Measurements from ENCODE around the gene PPFIA1. TPM values are rescaled to one million over a fixed set of nuclear protein-coding genes. Genes with fewer than 3 reads are reported as not detected.

PPFIA1 gene
- total and polyA plus RNA-seq, 2 of the 8 experiments (the other 6 are each of a cell fraction or from before 2014, with no cell fraction given), result 44.3 to 73.5 TPM

GRCh38 chr11:70429724-70430521, 159.4 kb downstream of the PPFIA1 start:
- H2BK12ac ChIP-seq (ENCODE audit: low read depth, low read length), result no peak overlapping the region
- no peaks in the 10 kb centered on the region; the same call in none of the 2 replicates for H3K79me1 ChIP-seq (ENCODE audit: low read depth, low read length)
- H3K23me2 ChIP-seq (ENCODE audit: low read depth, low read length), result no peaks in the 10 kb centered on the region
- peaks cover 19 to 85% (median 73%) of the 10 kb centered on the region in 4 experiments for H3K36me3 ChIP-seq (ENCODE audit: control insufficient read depth in 2 of 4, insufficient read depth in 4 of 4, low read length in 3 of 4)
- no peak overlapping the region for H2BK120ac ChIP-seq (replicated peaks; ENCODE audit: low read depth, low read length)
- no peak overlapping the region for H3K23ac ChIP-seq (ENCODE audit: insufficient read length)
- H4K8ac ChIP-seq (ENCODE audit: extremely low read depth, insufficient read depth, low read length), result no peak overlapping the region; the same call in 1 of the 2 replicates
- no peak overlapping the region for H2BK15ac ChIP-seq (ENCODE audit: low read length)
- H3K27me3 ChIP-seq (replicated peaks in 1 of 4; ENCODE audit: control insufficient read depth in 3 of 4, extremely low read depth in 1 of 4, insufficient read depth in 3 of 4, low read length in 3 of 4), result no peaks in the 10 kb centered on the region
- no peak overlapping the region for H4K5ac ChIP-seq (ENCODE audit: insufficient read length, low read depth, low read length)
- H3K4me3 ChIP-seq (ENCODE audit: extremely low read depth in 1 of 4, insufficient read depth in 2 of 4, low read depth in 3 of 4, low read length in 4 of 4), result no peak overlapping the region
- no peak overlapping the region for H3K18ac ChIP-seq (ENCODE audit: extremely low read depth, low read length)
- H2AK5ac ChIP-seq (ENCODE audit: low read depth, low read length), result no peak overlapping the region
- H3K56ac ChIP-seq (replicated peaks; ENCODE audit: insufficient read length, low read depth, low read length), result no peak overlapping the region
- H3K4me1 ChIP-seq (replicated peaks in 1 of 4; ENCODE audit: control insufficient read depth in 3 of 4, insufficient read depth in 4 of 4, low read length in 3 of 4), result peaks cover 0 to 3% (median 0%) of the 10 kb centered on the region in 4 experiments; a peak in 1 of 7 replicates
- H4K20me1 ChIP-seq (replicated peaks in 1 of 2; ENCODE audit: control insufficient read depth in 1 of 2, insufficient read depth in 2 of 2, low read length in 2 of 2), result peaks cover 9 to 33% of the 10 kb centered on the region in 2 experiments
- FAIRE-seq (no peak), DNase-seq (ENCODE audit: low read depth in 1 of 2, low spot score in 2 of 2) (no peak)
- no peak overlapping the region for H2AFZ ChIP-seq (ENCODE audit: low read length)
- no peak overlapping the region for H2BK5ac ChIP-seq (ENCODE audit: low read depth, low read length)
- no peak overlapping the region for H3K4me2 ChIP-seq (ENCODE audit: insufficient read depth in 1 of 2, low read depth in 2 of 2, low read length in 2 of 2)
- no peaks in the 10 kb centered on the region for H3K79me2 ChIP-seq (ENCODE audit: control insufficient read depth in 1 of 2, insufficient read depth in 2 of 2, low read length in 2 of 2)
- H2BK20ac ChIP-seq (ENCODE audit: low read length), result no peak overlapping the region
- no peak overlapping the region for H3K4ac ChIP-seq (replicated peaks; ENCODE audit: insufficient read length, low read depth, low read length)
- TF ChIP-seq CREB1 (IDR thresholded peaks at IDR 0.05) (no peak), ZNF274 (IDR thresholded peaks at IDR 0.05; ENCODE audit: borderline replicate concordance, extremely low read depth, low read length) (no peak), RAD21 (IDR thresholded peaks at IDR 0.05 in 1 of 2, conservative IDR thresholded peaks at IDR 0.05 in 1 of 2; ENCODE audit: low read depth in 2 of 2, low read length in 2 of 2) (no peak)
- ChIA-PET POLR2A (ENCODE audit: partially characterized antibody) (interaction anchor here (1.0 to 1.4 kb wide), 4 partner anchors 10 to 30 kb away, joined by 3 read pairs; no protein-coding TSS in a partner anchor), CTCF (ENCODE audit: partially characterized antibody) (interaction anchor here (1.1 to 1.3 kb wide), 3 partner anchors 19 to 37 kb away, joined by 3 read pairs; no protein-coding TSS in a partner anchor)
- 90% methylated on average over 11 of the region's 11 CpGs; no CpG with 5 or more reads in 1 of the 2 experiments for WGBS, 2 experiments (ENCODE audit: extremely low coverage in 1 of 2, insufficient coverage in 1 of 2, insufficient read length in 1 of 2, insufficient replicate concordance in 2 of 2, low coverage in 1 of 2, low lambda C conversion rate in 2 of 2, missing lambda C conversion rate in 1 of 2)
- no peaks in the 10 kb centered on the region for H3K9me3 ChIP-seq (ENCODE audit: insufficient read depth in 2 of 2, low read depth in 1 of 2, low read length in 1 of 2)
- no peak overlapping the region for H3K9ac ChIP-seq (replicated peaks in 1 of 4; ENCODE audit: extremely low read depth in 1 of 4, low read depth in 3 of 4, low read length in 3 of 4)
- H3K14ac ChIP-seq (ENCODE audit: insufficient read length), result no peak overlapping the region
- H3K27ac ChIP-seq (ENCODE audit: low read depth, low read length), result no peak overlapping the region
- no peak overlapping the region for H4K91ac ChIP-seq (replicated peaks; ENCODE audit: insufficient read length, low read length)

All from H1 (cell line).